ENCODE measurements around the gene MAGEA4.

DNA sequence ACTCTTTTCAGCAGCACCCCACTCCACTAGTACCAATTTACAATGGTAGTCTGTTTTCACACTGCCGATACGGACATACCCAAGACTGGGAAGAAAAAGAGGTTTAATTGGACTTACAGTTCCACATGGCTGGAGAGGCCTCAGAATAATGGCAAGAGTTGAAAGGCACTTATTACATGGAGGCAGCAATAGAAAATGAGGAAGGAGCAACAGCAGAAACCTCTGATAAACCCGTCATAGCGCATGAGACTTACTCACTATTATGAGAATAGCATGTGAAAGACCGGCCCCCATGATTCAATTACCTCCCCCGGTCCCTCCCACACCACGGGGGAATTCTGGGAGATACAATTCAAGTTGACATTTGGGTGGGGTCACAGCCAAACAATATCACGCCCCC, 34.1 kb upstream of the MAGEA4 start:
- TF ChIP-seq EZH2 (IDR thresholded peaks at IDR 0.05; ENCODE audit: borderline replicate concordance, low read depth, low read length, severe bottlenecking): no peak
- TF ChIP-seq, protein P1, sequence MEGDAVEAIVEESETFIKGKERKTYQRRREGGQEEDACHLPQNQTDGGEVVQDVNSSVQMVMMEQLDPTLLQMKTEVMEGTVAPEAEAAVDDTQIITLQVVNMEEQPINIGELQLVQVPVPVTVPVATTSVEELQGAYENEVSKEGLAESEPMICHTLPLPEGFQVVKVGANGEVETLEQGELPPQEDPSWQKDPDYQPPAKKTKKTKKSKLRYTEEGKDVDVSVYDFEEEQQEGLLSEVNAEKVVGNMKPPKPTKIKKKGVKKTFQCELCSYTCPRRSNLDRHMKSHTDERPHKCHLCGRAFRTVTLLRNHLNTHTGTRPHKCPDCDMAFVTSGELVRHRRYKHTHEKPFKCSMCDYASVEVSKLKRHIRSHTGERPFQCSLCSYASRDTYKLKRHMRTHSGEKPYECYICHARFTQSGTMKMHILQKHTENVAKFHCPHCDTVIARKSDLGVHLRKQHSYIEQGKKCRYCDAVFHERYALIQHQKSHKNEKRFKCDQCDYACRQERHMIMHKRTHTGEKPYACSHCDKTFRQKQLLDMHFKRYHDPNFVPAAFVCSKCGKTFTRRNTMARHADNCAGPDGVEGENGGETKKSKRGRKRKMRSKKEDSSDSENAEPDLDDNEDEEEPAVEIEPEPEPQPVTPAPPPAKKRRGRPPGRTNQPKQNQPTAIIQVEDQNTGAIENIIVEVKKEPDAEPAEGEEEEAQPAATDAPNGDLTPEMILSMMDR (IDR thresholded peaks at IDR 0.05; ENCODE audit: borderline replicate concordance, extremely low read depth, low read length, poor library complexity, severe bottlenecking): no peak

All from DND-41 (cell line).